HG03175 (cell line): ENCODE data around the gene SFT2D2.

ENCODE experiments used
- ATAC-seq: cut with Tn5 transposase; IDR thresholded peaks from one replicate; pipeline ENCODE4 v1.9.1; 2021; ENCODE audit warnings: mild to moderate bottlenecking, moderate library complexity; ENCODE audit not compliant: unreplicated experiment

Gene SFT2D2

DNA sequence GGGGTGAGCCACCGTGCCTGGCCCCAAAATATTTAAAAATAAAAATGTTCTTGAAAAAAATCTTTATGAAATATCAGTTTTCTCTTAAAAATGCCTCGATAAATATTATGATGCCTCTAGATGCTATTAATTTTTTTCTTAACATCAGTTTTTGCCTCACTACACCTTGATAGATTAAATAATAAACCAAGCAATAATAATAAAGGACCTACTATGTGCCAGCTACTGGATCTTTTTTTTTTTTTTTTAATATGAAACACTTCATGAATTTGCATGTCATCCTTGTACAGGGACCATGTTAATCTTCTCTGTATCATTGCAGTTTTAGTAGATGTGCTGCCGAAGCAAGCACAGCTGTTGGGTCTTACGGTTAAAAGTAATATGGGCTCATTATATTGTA is 37.3 kb downstream of the SFT2D2 start:
- no peak for ATAC-seq

DNA sequence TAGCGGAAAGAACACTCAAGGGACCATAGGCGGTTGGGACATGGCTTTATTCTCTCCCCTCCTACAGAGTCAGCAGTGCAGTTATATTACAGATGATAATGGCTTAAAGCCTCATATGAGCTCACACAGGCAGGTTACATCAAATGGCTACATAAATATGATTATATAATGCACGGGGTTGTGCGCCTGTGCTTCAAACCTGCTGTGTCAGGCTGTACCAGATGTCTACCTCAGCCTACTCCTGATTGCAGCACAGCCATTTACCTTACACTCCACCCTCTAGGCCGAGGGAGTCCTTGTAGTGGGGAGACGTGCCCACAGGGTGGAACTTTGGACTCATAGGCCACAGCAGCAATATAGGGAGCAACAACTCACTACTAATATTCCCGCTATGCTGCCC is 38.5 kb downstream of the SFT2D2 start:
- ATAC-seq = no peak

DNA sequence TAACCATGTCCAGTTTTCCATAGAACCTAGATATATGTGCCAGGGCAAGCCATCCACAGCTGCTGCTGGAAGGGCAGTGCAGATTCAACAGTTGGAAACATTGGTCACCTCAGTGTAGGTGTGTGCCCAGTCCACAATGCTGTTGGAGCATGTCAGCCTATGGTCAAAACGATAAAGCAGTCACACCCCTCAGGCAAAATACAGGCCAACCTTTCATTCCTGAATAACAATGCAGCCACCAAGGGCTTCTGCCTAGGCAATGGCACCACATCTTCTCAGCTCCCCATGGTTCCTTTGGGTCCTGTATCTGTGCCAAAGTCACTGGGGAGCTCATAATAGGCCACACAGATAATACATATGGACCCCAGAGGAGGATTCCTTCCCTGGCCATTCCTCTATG is 39.8 kb downstream of the SFT2D2 start:
- no peak for ATAC-seq

DNA sequence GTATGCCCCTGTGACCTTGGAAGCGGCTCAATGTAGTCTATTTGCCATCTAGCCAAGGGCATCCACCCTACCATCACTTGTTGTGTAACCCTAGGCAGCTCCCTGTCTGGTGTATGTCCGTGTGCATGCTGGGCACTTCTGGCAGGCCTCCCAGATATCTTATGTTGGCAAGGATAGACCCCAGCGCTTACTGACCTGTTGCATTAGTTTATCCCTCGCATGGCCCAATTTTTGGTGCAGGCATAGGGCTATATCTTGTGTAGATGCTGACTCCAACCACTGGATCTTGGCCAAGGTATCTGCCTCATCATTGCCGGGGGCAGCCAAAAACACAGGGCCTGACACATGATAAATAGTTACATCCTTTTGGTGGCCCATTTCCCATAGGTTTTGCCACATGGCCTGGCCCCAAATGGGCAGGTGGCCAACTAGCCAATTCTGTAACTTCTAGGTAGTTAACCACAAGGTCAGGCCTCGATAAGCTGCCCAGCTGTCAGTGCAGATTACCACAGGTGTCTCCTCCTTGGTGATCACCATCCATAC is 40.9 kb downstream of the SFT2D2 start:
- no peak for ATAC-seq

DNA sequence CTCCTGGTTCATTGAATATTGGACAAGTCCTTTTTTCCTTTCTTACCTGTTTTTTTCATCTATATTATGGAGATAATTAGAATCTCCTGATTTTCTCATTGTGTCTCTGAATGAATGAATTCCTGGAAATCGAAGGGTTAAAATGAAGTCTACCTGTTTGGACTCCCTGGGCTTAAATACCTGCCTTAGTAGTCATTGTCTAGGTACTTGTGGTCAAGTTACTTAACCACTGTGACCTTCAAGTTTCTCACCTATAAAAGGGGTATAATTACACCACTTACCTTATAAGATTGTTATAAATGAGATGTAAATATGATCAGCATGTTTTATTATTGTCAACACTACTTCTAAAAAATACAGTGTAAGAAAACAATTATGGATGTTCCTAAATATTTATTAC is 45.8 kb downstream of the SFT2D2 start:
- ATAC-seq = no peak

DNA sequence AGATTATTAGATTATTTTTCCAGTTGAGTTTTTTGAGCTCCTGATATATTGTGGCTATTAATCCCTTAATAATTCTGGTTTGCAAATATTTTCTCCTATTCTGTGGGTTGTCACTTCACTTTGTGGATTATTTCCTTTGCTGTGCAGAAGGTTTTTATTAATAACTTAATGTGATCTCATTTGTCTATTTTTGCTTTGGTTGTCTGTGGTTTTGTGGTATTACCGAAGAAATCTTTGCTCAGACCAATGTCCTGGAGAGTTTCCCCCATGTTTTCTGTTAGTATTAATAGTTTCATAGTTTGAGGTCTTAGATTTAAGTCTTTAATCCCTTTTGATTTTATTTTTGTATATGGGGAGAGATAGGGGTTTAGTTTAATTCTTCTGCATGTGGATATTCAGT is 47.8 kb downstream of the SFT2D2 start:
- no peak for ATAC-seq

DNA sequence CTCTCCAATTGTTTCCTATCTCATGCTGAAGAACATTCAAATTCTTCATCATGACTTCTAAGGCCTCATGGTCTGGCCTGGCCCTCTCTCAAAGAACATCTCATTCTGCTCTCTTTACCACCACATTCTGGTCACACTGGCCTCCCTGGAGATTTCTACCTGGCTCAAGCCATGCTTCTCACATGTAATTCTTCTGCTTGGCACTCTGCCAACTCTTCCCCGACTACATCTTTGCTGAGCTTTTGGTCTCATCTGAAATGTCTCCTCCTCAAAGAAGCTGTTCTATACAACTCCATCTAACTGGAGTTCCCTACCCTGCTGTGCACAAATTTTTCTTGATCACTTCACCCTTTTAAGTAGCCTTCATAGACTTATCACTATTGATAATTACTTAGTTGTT is 53.4 kb downstream of the SFT2D2 start:
- ATAC-seq = no peak

DNA sequence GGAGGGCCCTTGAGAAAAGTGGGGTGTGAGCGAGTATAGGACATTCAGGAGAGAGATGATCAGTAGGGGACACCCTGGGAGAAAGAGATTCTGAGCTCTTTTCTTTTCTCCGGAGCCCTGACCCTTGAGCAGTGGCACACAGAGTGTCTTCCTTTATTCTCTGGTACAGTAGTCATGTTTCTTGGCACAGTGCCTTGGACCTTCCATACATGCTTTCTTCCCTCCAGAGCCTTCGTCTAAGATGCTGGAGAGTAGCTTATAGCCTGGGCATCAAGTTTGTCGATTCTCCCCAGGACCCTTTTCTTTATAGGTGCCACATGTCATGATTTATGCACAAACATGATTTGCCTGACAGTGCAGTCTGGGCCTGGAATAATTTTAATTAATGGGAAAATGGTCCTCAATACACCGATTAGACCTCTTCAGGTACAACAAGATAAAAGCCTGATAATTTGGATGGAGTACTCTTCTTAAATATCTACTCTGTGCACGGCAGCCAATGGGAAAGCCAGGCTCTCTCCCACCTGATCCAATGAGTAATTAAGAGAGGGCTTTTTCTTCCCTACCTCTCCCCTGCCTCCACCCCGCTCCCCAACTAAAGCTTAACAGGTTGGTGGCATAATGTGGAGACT is 54.6 kb downstream of the SFT2D2 start, which contains the start of gene TBX19:
Gene TBX19 (plus strand): TSS at position 582 of the 632 bp plus-strand sequence. CDS start 214 bp downstream, outside the sequence.
- no peak for ATAC-seq

DNA sequence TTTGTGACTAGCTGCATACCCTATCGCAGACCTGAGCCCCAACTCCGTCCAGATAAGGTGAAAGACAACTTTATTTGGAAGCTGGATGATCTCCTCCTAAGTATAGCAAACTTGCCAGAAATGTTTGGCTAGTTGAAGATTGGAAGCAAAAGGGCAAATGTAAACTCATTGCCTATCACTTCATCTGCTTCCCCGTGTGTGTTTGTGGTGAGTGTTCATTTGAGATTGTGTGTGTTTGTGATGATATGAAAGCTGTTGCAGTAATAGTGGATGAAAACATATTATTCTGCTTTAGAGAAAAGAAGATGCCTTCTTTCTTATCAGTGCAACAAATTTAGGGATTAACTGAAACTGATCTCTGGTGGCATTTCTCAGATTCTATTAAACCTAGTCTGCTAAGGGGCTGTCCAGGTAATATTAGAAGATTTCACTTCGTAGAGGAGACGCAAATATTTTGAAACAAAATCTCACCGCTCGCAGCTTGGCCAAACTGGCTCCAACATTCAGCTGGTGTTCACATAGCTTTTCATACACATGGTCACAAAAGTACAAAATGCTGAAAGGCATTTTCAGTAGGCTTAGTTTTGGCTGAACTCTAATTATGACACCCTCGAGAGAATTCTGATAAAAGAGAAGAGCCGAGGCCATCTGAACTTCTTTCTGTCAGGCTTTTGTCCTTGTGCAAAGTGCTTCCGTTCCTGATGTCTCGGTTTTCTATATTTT is 56.0 kb downstream of the SFT2D2 start:
- no peak for ATAC-seq

DNA sequence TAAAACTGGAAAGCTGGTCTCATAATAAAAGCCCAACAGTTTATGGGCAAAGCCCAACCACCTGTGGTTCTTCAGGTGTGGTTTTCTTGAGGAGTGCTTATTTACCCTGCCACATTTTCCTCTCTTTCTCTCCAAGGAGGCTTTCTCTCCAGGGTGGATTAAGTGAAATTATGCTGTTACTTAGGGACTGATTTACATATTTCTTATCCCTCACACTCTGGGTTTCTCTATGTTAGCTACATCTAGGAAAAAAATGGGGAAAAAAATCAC is 59.7 kb downstream of the SFT2D2 start:
- no peak for ATAC-seq

DNA sequence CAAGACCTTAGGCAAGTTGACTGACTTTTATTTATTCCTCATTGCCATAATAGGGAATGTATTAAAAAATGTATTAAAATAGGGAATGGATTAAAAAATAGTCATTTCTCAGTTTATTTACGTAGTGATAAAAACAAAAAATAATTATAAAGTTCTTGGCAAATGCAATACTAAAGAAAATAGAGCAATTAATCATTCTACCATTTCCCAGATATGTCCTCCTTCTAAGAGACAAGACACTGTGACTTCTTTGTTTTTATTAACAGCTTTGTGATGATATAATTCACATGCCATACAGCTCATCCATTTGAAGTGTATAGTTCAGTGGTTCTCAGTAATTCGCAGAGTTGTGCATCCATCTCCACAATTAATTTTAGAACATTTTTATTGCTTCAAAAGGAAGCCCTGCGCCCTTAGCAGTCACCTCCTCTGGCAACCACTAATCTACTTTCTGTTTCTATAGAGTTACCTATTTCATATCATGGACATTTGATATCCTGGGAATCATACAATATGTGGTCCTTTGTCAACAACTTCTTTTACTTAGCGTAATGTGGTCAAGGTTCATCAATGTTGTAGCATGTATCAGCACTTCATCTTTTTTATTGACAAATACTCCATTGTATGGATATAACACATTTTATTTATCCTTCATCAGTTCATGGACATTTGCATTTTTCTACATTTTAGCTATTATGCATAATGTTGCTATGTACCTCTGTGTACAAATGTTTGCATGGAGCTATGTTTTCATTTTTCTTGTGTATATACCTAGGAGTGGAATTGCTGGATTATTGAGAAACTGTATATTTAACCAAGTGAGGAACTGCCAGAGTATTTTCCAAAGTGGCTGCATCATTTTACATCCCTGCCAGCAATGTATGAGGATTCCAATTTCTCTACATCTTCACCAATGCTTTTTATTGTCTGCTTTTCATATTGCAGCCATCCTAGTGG is 60.4 kb downstream of the SFT2D2 start:
- ATAC-seq = no peak

DNA sequence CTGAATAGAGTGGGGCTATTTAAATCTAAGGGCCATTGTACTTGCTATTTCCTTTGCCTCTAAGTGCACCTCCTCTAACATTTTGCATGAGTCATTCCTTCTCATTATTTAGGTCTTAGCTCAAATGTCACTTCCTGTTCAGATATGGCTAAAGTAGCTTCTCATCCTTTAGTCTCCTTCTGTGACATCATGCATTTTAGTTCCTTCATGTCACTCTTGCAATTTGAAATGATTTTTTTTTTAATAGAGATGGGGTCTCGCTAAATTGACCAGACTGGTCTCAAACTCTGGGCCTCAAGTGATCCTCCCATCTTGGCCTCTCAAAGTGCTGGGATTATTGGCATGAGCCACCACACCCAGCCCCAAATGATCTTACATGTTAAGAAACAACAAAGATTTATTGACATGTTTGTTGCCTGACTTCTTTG is 61.4 kb downstream of the SFT2D2 start:
- ATAC-seq = no peak

DNA sequence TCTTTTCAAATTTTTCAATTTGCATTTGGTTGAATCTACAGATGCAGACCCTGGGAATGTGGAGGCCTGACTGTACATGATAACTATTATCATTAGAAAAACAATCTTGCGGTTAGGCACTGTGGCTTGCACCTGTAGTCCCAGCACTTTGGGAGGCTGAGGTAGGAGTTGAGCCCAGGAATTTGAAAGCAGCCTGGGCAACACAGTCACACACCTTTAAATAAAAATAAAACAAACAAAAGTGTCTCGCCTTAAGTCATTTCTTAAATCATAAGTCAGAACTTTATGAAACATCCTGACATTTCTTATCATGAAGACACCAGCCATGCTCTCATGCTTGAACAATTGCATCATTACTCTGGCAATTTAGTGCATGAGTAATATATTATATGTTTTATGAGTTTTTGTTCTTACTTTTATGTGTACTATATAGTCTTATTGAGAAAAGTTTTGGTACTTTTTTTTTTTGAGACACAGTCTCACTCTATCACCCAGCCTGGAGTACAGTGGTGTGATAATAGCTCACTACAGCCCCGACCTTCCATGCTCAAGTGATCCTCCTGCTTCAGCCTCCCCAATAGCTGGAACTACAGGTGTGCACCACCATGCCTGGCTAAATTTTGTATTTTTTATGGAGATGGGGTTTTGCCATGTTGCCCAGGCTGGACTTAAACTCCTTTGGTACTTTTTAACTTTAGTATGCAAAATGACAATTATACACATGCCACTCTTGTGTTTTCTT is 62.7 kb downstream of the SFT2D2 start:
- ATAC-seq = no peak

DNA sequence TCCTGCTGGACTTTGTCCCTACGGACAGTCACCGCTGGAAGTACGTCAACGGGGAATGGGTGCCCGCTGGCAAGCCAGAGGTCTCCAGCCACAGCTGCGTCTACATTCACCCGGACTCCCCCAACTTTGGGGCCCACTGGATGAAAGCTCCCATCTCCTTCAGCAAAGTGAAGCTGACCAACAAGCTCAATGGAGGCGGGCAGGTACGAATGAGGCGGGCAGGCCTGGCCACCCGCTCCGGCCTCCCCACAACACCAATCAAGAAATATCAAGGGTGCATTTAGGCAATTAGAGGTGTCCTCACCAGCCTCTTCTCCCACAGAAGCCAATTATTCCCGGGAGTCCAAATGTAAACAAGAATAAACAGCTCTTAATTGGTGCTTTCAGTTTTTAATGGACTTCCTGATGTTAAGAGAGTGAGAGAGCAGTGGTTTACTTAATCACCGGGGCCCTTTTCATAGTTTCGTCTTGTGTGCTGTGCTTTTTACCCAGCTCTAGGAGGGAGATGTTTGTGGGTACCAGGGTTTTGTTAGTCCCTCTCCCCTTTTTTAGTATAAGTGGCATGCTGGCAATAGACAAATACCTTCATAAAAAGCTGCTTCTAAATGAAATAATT is 65.5 kb downstream of the SFT2D2 start:
- no peak for ATAC-seq

DNA sequence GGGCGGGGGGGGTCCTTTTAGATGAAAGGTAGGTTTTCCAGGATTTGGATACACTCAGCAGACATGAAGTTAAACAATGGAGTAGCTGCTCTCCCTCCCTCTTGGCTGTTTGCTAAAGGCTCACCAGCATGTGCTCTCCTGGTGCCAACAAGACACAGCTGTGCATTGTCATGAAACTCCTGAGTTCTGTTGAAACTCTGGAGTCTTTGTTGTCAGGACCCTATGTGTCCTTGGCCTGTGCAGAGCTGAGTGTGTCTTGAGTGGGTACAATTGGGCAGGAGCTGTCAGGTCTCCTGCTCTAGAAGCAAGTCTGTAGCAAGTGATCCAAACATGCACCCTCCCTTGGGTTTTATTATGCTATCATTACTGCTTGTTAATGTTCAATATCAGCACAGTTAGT is 67.6 kb downstream of the SFT2D2 start:
- no peak for ATAC-seq

DNA sequence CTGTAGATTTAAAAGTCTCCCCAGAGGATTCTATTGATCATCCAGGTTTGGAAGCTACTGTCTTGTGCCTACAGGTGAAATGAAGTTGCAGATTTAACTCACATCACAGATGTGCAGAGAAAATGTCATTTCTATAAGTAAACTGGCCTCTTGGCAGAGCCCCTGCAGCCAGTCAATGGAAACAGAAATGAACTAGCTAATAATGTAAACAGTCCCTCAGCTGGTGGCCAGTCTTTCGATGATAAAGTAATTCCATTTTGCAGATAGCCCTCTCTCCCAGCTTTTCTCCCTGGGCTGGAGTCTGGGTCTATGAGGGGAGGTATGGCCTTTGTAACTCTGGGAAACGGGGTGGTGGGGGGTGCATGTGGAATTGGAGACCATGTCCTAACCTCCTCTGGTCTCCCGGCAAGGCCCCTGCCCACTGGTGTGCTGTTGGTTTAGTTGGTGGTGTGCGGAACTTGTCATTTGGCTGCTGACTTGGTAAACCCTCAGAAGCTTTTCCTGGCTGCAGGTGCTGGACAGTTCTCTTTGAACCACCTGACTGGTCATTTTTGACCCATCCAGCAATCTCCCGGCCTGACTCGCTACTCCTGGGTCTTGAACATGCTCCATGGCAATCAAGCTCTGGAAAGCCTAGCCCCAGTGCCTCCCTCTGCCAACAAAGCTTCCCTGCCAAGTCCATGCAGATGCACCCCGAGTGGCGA is 69.8 kb downstream of the SFT2D2 start:
- ATAC-seq = no peak

DNA sequence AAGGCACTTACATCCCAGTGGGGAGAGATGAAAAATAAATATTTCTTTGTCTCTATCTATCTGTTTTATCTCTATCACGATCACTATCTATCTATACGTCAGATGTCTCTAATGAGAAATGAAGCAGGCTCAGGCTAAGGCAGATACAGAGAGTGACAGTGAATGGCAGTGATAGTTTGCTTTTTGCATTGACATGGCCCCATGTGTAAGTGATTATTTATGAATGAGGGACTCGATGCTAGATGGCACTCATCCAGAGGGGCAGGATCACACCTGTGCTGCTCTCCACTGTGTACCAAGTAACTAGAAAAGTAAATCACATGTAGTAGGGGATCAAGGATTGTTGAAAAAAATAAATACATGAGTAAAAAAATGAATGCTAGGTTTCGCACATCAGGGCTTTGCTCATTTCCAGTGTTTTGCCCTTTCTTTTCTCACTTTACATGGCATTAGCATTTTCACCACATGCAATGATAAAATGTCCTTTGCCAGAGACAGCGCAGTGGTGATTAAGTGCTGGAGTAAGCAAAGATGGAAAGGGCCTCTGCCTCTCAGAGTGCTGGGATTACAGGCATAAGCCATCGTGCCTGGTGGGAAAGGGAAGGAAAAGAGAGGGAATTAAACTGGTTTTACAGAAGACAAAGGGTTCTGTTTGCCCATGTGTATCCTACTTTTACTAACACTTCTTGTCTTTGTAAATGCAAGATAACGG is 71.4 kb downstream of the SFT2D2 start:
- ATAC-seq = no peak

DNA sequence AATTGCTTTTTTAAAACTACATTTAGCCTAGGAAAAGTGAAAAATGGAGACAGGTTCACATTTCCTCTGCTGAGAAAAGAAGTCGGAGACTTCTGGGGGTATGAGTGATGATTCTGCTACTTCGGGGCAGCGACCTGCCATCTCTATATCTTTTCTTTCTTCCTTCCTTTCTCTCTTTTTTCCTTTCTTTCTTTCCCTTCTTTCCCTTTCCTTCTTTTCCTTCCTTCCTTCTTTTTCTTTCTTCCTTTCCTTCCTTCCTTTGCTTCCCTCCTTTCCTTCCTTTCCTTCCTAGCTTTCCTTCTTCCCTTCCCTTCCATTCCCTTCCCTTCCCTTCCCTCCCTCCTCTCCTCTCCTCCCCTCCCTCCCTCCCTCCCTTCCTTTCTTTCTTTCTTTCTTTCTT is 72.6 kb downstream of the SFT2D2 start:
- no peak for ATAC-seq

DNA sequence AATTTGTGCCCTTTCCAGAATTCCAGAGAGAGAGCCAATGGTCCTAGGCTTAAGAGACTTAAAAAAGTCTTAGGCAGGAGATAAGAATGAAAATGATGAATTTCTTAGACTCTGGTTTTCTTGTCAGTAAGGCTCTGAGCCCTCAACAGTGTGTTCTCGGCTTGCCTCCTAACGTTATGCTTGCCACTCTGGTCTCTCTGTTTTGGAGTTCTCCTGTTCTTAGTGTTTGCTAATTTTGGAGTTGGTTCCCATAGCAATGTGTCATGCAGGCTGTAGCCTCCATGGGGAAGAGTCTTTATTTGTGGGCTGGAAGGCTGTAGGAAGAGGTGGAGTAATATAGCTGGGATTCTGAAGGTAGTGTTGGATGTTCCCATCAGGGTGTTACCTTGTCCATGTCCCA is 74.8 kb downstream of the SFT2D2 start:
- no peak for ATAC-seq
